NT2/D1 (cell line): ENCODE measurements around the gene LAPTM5.

ENCODE experiments used
- SUZ12 ChIP-seq: IDR thresholded peaks from 2 replicates; pipeline ENCODE4 v1.6.1; 2011; ENCODE audit not compliant: insufficient read length, insufficient read depth; ENCODE audit errors: extremely low read depth
- YY1 ChIP-seq: IDR thresholded peaks from 2 replicates; pipeline ENCODE4 v1.6.1; 2011; ENCODE audit not compliant: insufficient read length, insufficient read depth
- ZNF274 ChIP-seq: IDR thresholded peaks from 2 replicates; pipeline ENCODE4 v1.6.1; 2011; ENCODE audit warnings: mild to moderate bottlenecking, low read depth, low read length

DNA sequence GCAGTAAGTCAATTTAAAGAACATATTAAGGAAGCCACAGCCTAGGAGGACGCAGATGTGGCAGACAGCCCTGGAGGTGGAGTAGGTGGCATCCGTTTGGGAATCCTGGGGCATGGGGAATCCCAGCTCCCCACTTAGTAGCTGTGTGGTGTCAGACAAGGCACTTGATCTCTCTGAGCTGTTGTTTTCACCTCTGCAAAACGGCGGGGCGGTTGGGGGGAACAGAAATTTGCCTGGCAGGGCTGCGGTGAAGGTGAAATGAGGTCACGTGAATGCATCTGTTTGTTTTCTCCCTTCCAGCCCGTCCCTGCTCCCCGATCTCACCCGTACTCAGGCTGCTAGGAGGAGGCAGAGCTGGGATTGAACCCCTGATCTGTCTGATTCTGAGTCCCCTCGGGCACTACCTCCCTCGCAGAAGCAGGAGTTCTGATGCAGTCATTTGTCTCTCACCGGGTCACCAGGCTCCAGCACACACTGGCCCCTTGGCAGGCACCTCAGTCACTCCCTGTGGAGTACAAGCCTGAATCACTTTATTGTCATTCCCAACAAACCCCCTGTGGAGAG, 2.2 kb upstream of the LAPTM5 start:
- no peak for TF ChIP-seq SUZ12
- no peak for TF ChIP-seq ZNF274
- TF ChIP-seq YY1 = no peak
